ENCODE measurements around the gene CD3E.

GRCh38 chr11:118318124-118318523 is 13.6 kb downstream of the CD3E start:
- no peak for TF ChIP-seq GATA2 (IDR thresholded peaks at IDR 0.05; ENCODE audit: low read depth, low read length)
- TF ChIP-seq GATA3 (IDR thresholded peaks at IDR 0.05; ENCODE audit: low read depth, low read length) = no peak
